MCF 10A (cell line): ENCODE results near the gene ERGIC3. TPM values are rescaled to one million over a fixed set of nuclear protein-coding genes. Genes with fewer than 3 reads are reported as not detected.
A peak's percentile ranks its signal among the peaks of the same experiment; 100 is the strongest.

ENCODE experiments used
- BruUV-seq: library from RNA; stranded (reverse); fragments of 400-500 nt; replicated peaks from 2 replicates; lab custom pipeline; 2021; lab: Mats Ljungman, UMichigan
- CTCF ChIA-PET: fragments of 300-600 bp; sonication (Branson Sonifier 250); formaldehyde crosslinking; extraction: SDS; loops from one replicate; lab custom pipeline; 2021; ENCODE audit warnings: antibody characterized with exemption, inconsistent platforms; lab: Yijun Ruan, JAX
- POLR2A ChIA-PET: fragments of 300-600, 350-650 bp; sonication (Branson Sonifier 250); formaldehyde crosslinking; extraction: SDS; loops from one replicate; lab custom pipeline; 2020; ENCODE audit warnings: antibody characterized with exemption, inconsistent platforms; lab: Yijun Ruan, JAX
- DNase-seq: peaks from one replicate; pipeline ENCODE4 v3.0.0-alpha.2; 2018; ENCODE audit not compliant: unreplicated experiment
- H3K27ac Mint-ChIP-seq: one replicate; pipeline ENCODE4 v1.8.0; 2022; ENCODE audit warnings: mild to moderate bottlenecking, low read depth, mixed read lengths; ENCODE audit not compliant: unreplicated experiment
- H3K27me3 Mint-ChIP-seq: one replicate; pipeline ENCODE4 v1.8.0; 2022; ENCODE audit warnings: mixed read lengths; ENCODE audit not compliant: insufficient read depth, unreplicated experiment
- H3K36me3 Mint-ChIP-seq: one replicate; pipeline ENCODE4 v1.8.0; 2022; ENCODE audit warnings: mild to moderate bottlenecking, moderate library complexity, mixed read lengths; ENCODE audit not compliant: insufficient read depth, unreplicated experiment
- H3K4me1 Mint-ChIP-seq: one replicate; pipeline ENCODE4 v1.8.0; 2022; ENCODE audit warnings: mixed read lengths; ENCODE audit not compliant: insufficient read depth, unreplicated experiment
- H3K4me3 Mint-ChIP-seq: one replicate; pipeline ENCODE4 v1.8.0; 2022; ENCODE audit warnings: mild to moderate bottlenecking, moderate library complexity, mixed read lengths; ENCODE audit not compliant: unreplicated experiment
- H3K9me3 Mint-ChIP-seq: one replicate; pipeline ENCODE4 v1.8.0; 2022; ENCODE audit warnings: mixed read lengths; ENCODE audit not compliant: unreplicated experiment
- intact Hi-C: fragments of 100-400 bp; cut with micrococcal nuclease; formaldehyde crosslinking; loops from 2 replicates; pipeline ENCODE4 v1.14.1; 2022
- total RNA-seq: library from RNA; stranded (reverse); gene quantifications from 2 replicates; pipeline ENCODE4 v1.2.3, GENCODE V29; 2022
- TF ChIP-seq, protein P1 (sequence below): fragments of 200-600 bp; IDR thresholded peaks from one replicate; pipeline ENCODE4 v1.8.0; 2022; ENCODE audit warnings: antibody characterized with exemption, mild to moderate bottlenecking; ENCODE audit not compliant: unreplicated experiment

ERGIC3 gene
- total RNA-seq, 1 experiment from 2014 or later: 222 TPM

DNA sequence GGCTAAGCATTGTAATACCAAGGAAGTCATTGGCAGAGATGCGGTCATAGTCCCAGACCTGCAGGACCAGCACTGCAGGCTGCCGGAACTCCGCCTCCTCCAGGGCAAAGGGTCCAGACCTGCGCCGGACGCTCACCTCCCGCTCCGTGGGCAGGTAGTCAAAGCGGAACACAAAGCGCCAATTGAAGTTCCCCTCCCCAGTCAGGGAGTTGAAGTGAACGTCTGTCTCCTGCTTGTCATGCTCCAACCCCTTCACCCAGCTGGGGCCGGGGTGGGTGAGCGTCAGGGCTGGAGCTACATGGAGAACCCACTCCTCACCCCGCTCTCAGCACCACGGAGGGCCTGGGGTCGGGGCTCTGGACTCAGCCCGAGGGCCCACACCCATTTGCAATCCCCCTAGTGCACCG lies 18.2 kb downstream of the ERGIC3 start:
- no peak for DNase-seq
- H3K4me3 Mint-ChIP-seq: no peak overlapping the region

DNA sequence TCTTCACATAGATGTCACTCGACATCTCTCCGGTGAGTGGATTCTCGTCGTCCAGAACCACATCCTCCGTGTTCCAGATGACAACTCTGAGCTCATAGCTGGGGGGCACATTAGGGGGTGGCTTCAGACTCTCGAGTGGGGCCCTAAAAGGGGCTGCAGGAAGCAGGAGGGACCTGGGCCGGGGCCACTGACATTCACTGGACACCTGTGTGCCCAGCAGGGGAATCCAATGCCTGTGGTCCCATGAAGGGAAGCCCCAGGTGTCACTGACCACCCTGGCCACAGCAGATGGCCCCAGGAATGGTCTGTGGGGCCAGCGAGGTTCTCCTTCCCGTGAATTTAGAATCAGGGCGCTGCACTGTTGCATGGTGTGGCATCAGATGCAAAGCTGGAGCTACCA lies 18.7 kb downstream of the ERGIC3 start:
- Mint-ChIP-seq H3K36me3 (peaks cover 21% of the 10 kb centered on the region), H3K4me1 (no peaks in the 10 kb centered on the region), H3K27ac (no peak overlapping the region), H3K4me3 (no peak overlapping the region), H3K27me3 (no peaks in the 10 kb centered on the region), H3K9me3 (no peaks in the 10 kb centered on the region)
- BruUV-seq: no TSS peak
- intact Hi-C loops: loop anchor here (10.0 kb wide), 1 partner anchor 104 kb away; the partner anchor contains the start of genes CPNE1 and RBM12
- ChIA-PET POLR2A (interaction anchor here (0.6 to 0.9 kb wide), 3 partner anchors 11 to 57 kb away, joined by 3 read pairs; no protein-coding TSS in a partner anchor), CTCF (no interaction called here)
- TF ChIP-seq, protein P1, sequence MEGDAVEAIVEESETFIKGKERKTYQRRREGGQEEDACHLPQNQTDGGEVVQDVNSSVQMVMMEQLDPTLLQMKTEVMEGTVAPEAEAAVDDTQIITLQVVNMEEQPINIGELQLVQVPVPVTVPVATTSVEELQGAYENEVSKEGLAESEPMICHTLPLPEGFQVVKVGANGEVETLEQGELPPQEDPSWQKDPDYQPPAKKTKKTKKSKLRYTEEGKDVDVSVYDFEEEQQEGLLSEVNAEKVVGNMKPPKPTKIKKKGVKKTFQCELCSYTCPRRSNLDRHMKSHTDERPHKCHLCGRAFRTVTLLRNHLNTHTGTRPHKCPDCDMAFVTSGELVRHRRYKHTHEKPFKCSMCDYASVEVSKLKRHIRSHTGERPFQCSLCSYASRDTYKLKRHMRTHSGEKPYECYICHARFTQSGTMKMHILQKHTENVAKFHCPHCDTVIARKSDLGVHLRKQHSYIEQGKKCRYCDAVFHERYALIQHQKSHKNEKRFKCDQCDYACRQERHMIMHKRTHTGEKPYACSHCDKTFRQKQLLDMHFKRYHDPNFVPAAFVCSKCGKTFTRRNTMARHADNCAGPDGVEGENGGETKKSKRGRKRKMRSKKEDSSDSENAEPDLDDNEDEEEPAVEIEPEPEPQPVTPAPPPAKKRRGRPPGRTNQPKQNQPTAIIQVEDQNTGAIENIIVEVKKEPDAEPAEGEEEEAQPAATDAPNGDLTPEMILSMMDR: no peak
- DNase-seq: no peak

More for the DNA sequence above, 18.2 kb downstream of the ERGIC3 start:
- Mint-ChIP-seq H3K4me1 (peaks cover 2% of the 10 kb centered on the region), H3K36me3 (peaks cover 22% of the 10 kb centered on the region), H3K27me3 (no peaks in the 10 kb centered on the region), H3K9me3 (no peaks in the 10 kb centered on the region), H3K27ac (no peak overlapping the region)
- intact Hi-C loops: loop anchor here (10.0 kb wide), 1 partner anchor 105 kb away; the partner anchor contains the start of genes CPNE1 and RBM12
- ChIA-PET POLR2A (interaction anchor here (0.6 to 0.9 kb wide), 3 partner anchors 11 to 57 kb away, joined by 3 read pairs; no protein-coding TSS in a partner anchor), CTCF (no interaction called here)
- TF ChIP-seq, protein P1: no peak
- BruUV-seq: no TSS peak

DNA sequence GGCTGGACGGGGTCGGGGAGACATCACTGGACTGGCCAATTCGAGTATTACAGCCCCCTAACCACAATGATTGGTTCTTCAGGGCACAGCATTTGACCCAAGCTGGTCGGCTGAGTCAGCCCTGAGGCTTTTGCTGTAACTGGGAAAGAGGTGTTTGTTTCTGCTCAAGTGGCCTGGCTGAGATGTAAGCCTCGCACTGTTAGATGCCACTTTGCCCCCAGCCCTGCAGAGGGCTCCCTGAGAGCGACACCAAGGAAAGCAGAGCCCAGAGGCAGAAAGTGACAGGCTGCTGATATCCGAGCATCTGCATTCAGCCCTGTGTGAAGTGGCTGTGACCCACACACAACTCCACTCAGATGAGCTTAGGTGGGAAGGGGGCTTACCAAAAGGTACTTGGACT lies 19.4 kb downstream of the ERGIC3 start:
- intact Hi-C loops: loop anchor here (10.0 kb wide), 1 partner anchor 104 kb away; the partner anchor contains the start of genes CPNE1 and RBM12
- H3K36me3 Mint-ChIP-seq: peaks cover 20% of the 10 kb centered on the region
- BruUV-seq: no TSS peak
- ChIA-PET CTCF (interaction anchor here (1.0 kb wide), 1 partner anchor 93 kb away, joined by 3 read pairs; no protein-coding TSS in a partner anchor), POLR2A (no interaction called here)
- TF ChIP-seq, protein P1: no peak
- H3K4me1 Mint-ChIP-seq: no peaks in the 10 kb centered on the region
- H3K27me3 Mint-ChIP-seq: no peaks in the 10 kb centered on the region
- peak; percentile 51 for DNase-seq
- H3K27ac Mint-ChIP-seq: no peak overlapping the region
- H3K9me3 Mint-ChIP-seq: no peaks in the 10 kb centered on the region
- no peak overlapping the region for H3K4me3 Mint-ChIP-seq

DNA sequence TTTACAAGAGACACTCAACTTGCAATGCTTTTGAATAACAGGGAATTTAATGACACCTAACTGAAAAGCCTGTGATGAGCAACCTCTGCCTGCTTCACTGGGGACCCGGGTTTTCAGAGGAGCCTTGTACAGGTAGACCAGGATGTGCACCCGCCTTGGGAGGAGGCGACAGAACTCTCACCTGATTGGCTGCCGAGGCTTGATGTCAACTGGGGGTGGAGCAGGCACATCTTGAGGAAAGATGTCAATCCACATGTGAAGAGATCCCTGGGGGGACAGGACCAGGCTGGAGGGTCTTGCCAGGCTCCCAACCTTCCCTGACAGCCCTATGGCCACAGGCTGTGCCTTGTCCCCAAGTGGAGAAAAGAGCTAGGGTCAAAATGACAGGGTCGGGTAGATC lies 19.8 kb downstream of the ERGIC3 start:
- BruUV-seq: no TSS peak
- H3K9me3 Mint-ChIP-seq: no peaks in the 10 kb centered on the region
- TF ChIP-seq, protein P1: no peak
- H3K4me1 Mint-ChIP-seq: no peaks in the 10 kb centered on the region
- peaks cover 16% of the 10 kb centered on the region for H3K36me3 Mint-ChIP-seq
- H3K27me3 Mint-ChIP-seq: no peaks in the 10 kb centered on the region
- H3K27ac Mint-ChIP-seq: no peak overlapping the region
- no peak overlapping the region for H3K4me3 Mint-ChIP-seq
- CTCF ChIA-PET: interaction anchor here (1.0 to 1.4 kb wide), 2 partner anchors 93 to 98 kb away, joined by 3 to 5 read pairs; no protein-coding TSS in a partner anchor
- POLR2A ChIA-PET: interaction anchor here (0.7 kb wide), 1 partner anchor 58 kb away, joined by 4 read pairs; no protein-coding TSS in a partner anchor
- intact Hi-C loops: loop anchor here (10.0 kb wide), 1 partner anchor 103 kb away; the partner anchor contains the start of genes CPNE1 and RBM12
- DNase-seq: no peak
